IMR-90 (cell line): ENCODE data around the gene DCTN2. TPM values are rescaled to one million over a fixed set of nuclear protein-coding genes. Genes with fewer than 3 reads are reported as not detected.

ENCODE experiments used
- ATAC-seq: fragments of 200-7000 bp; cut with Tn5 transposase; 2 replicates; pipeline ENCODE4 v1.9.1; 2020; ENCODE audit warnings: low read depth, mild to moderate bottlenecking, moderate library complexity
- BruUV-seq: library from RNA; stranded (reverse); fragments of 400-500 nt; replicated peaks from 2 replicates; lab custom pipeline; 2021; lab: Mats Ljungman, UMichigan
- CTCF ChIA-PET: fragments of 300-600 bp; formaldehyde crosslinking; extraction: SDS; loops from one replicate; lab custom pipeline; 2021; ENCODE audit warnings: antibody characterized with exemption; lab: Yijun Ruan, JAX
- POLR2A ChIA-PET: fragments of 300-600 bp; sonication (Branson Sonifier 250); formaldehyde crosslinking; loops from one replicate; lab custom pipeline; 2022; ENCODE audit warnings: antibody characterized with exemption; ENCODE audit not compliant: unreplicated experiment; lab: Charles Lee
- DNase-seq: peaks from one replicate; pipeline ENCODE4 v3.0.0; 2013
- H2AFZ ChIP-seq: replicated peaks from 2 replicates; pipeline ENCODE3; 2013; ENCODE audit warnings: low read length, mild to moderate bottlenecking; ENCODE audit not compliant: poor library complexity
- H2AK5ac ChIP-seq: 2 replicates; pipeline ENCODE4 v1.6.1; 2013; ENCODE audit warnings: low read depth, low read length, inconsistent platforms
- H2AK9ac ChIP-seq: replicated peaks from 2 replicates; pipeline ENCODE3; 2013; ENCODE audit warnings: mild to moderate bottlenecking, low read depth, low read length, moderate library complexity; ENCODE audit not compliant: poor library complexity
- H2BK120ac ChIP-seq: 2 replicates; pipeline ENCODE4 v1.6.1; 2013; ENCODE audit warnings: low read depth, low read length, inconsistent platforms
- H2BK15ac ChIP-seq: 3 replicates; pipeline ENCODE4 v1.6.1; 2013; ENCODE audit warnings: low read depth, low read length, inconsistent platforms
- H2BK20ac ChIP-seq: 2 replicates; pipeline ENCODE4 v1.6.1; 2013; ENCODE audit warnings: low read depth, mild to moderate bottlenecking, inconsistent platforms, low read length, moderate library complexity
- H2BK5ac ChIP-seq: 2 replicates; pipeline ENCODE4 v1.6.1; 2013; ENCODE audit warnings: mild to moderate bottlenecking, low read depth, low read length, inconsistent platforms; ENCODE audit not compliant: poor library complexity, severe bottlenecking
- H3K14ac ChIP-seq: replicated peaks from 2 replicates; pipeline ENCODE4 v1.6.1; 2013; ENCODE audit warnings: low read depth, low read length, inconsistent platforms
- H3K18ac ChIP-seq: 2 replicates; pipeline ENCODE4 v1.6.1; 2013; ENCODE audit warnings: low read depth, low read length, control low read depth
- H3K23ac ChIP-seq: 2 replicates; pipeline ENCODE4 v1.6.1; 2013; ENCODE audit warnings: low read depth, low read length, inconsistent platforms
- H3K27ac ChIP-seq: 2 replicates; pipeline ENCODE4 v1.5.1; 2013; ENCODE audit warnings: mild to moderate bottlenecking, control low read depth, low read length; ENCODE audit not compliant: insufficient read depth
- H3K27me3 ChIP-seq: 2 replicates; pipeline ENCODE4 v1.6.1; 2013; ENCODE audit warnings: low read length; ENCODE audit not compliant: control insufficient read depth, insufficient read depth
- H3K36me3 ChIP-seq: 2 replicates; pipeline ENCODE4 v1.6.1; 2013; ENCODE audit warnings: low read length, mixed read lengths; ENCODE audit not compliant: control insufficient read depth, insufficient read depth
- H3K4ac ChIP-seq: 2 replicates; pipeline ENCODE4 v1.6.1; 2013; ENCODE audit warnings: low read depth, low read length, inconsistent platforms
- H3K4me1 ChIP-seq: 2 replicates; pipeline ENCODE4 v1.6.1; 2013; ENCODE audit warnings: low read length, mixed read lengths; ENCODE audit not compliant: control insufficient read depth, insufficient read depth
- H3K4me2 ChIP-seq: 2 replicates; pipeline ENCODE4 v1.6.1; 2013; ENCODE audit warnings: low read depth, mild to moderate bottlenecking, control low read depth, low read length, moderate library complexity
- H3K4me3 ChIP-seq: 2 replicates; pipeline ENCODE4 v1.5.1; 2013; ENCODE audit warnings: low read depth, mild to moderate bottlenecking, control low read depth, low read length, moderate library complexity; ENCODE audit not compliant: insufficient read depth
- H3K56ac ChIP-seq: 2 replicates; pipeline ENCODE4 v1.6.1; 2013; ENCODE audit warnings: low read length, inconsistent platforms; ENCODE audit not compliant: insufficient read depth; ENCODE audit errors: extremely low read depth
- H3K79me1 ChIP-seq, 2 experiments: 2 replicates each; pipeline ENCODE4 v1.6.1; 2013; ENCODE audit warnings: low read length in 2 of 2, inconsistent platforms in 1 of 2, low read depth in 1 of 2
- H3K9ac ChIP-seq: 2 replicates; pipeline ENCODE4 v1.6.1; 2013; ENCODE audit warnings: low read depth, low read length, control low read depth
- H3K9me1 ChIP-seq: 2 replicates; pipeline ENCODE4 v1.6.1; 2013; ENCODE audit warnings: low read length, inconsistent platforms; ENCODE audit not compliant: insufficient read depth
- H3K9me3 ChIP-seq: 2 replicates; pipeline ENCODE4 v1.6.1; 2013; ENCODE audit warnings: low read length; ENCODE audit not compliant: control insufficient read depth, insufficient read depth
- H4K20me1 ChIP-seq: 2 replicates; pipeline ENCODE4 v1.6.1; 2013; ENCODE audit warnings: low read length, inconsistent platforms; ENCODE audit not compliant: insufficient read depth
- H4K5ac ChIP-seq: 2 replicates; pipeline ENCODE4 v1.6.1; 2013; ENCODE audit warnings: mild to moderate bottlenecking, low read depth, low read length, control low read depth
- H4K8ac ChIP-seq, 2 experiments: 2 replicates each; pipeline ENCODE4 v1.6.1; 2013; ENCODE audit warnings: low read depth in 2 of 2, low read length in 2 of 2, control low read depth in 1 of 2, inconsistent platforms in 1 of 2
- H4K91ac ChIP-seq: 2 replicates; pipeline ENCODE4 v1.6.1; 2013; ENCODE audit warnings: low read depth, low read length, inconsistent platforms; ENCODE audit not compliant: insufficient read depth
- BHLHE40 ChIP-seq: fragments of 150-350 bp; IDR thresholded peaks from 2 replicates; pipeline ENCODE4 v1.6.1; 2016; ENCODE audit warnings: mild to moderate bottlenecking, low read depth, low read length
- CEBPB ChIP-seq: IDR thresholded peaks from 2 replicates; pipeline ENCODE4 v1.6.1; 2012; ENCODE audit warnings: low read depth, low read length, improper control_type of control experiment
- CTCF ChIP-seq: conservative IDR thresholded peaks from 2 replicates; pipeline ENCODE4 v1.5.1; 2012; ENCODE audit warnings: mild to moderate bottlenecking, low read depth, low read length, improper control_type of control experiment
- MAFK ChIP-seq: IDR thresholded peaks from 2 replicates; pipeline ENCODE4 v1.6.1; 2012; ENCODE audit warnings: low read depth, low read length, improper control_type of control experiment
- MAZ ChIP-seq: IDR thresholded peaks from 2 replicates; pipeline ENCODE4 v1.6.1; 2012; ENCODE audit warnings: low read depth, mild to moderate bottlenecking, low read length, improper control_type of control experiment, moderate library complexity, borderline replicate concordance
- MXI1 ChIP-seq: IDR thresholded peaks from 2 replicates; pipeline ENCODE4 v1.6.1; 2012; ENCODE audit warnings: low read depth, mild to moderate bottlenecking, low read length, moderate library complexity, borderline replicate concordance
- POLR2A ChIP-seq: IDR thresholded peaks from 2 replicates; pipeline ENCODE4 v1.6.1; 2012; ENCODE audit warnings: mild to moderate bottlenecking, low read depth, low read length
- RAD21 ChIP-seq: IDR thresholded peaks from 2 replicates; pipeline ENCODE4 v1.6.1; 2012; ENCODE audit warnings: low read length, improper control_type of control experiment
- RCOR1 ChIP-seq: IDR thresholded peaks from 2 replicates; pipeline ENCODE4 v1.6.1; 2012; ENCODE audit warnings: mild to moderate bottlenecking, low read length, improper control_type of control experiment; ENCODE audit not compliant: insufficient replicate concordance
- SMC3 ChIP-seq: fragments of 150-350 bp; IDR thresholded peaks from 2 replicates; pipeline ENCODE4 v1.6.1; 2016; ENCODE audit warnings: low read depth, mild to moderate bottlenecking, antibody characterized with exemption, low read length, moderate library complexity
- USF2 ChIP-seq: fragments of 150-350 bp; IDR thresholded peaks from 2 replicates; pipeline ENCODE4 v1.6.1; 2017; ENCODE audit warnings: mild to moderate bottlenecking, antibody characterized with exemption, low read length, low read depth
- WGBS, 2 experiments: methylation state at CpG; one replicate each; pipeline versions ENCODE4 v1.1.5 to v1.1.7; 2013; ENCODE audit warnings: missing lambda C conversion rate in 2 of 2; ENCODE audit not compliant: insufficient read length in 1 of 2; ENCODE audit errors: extremely low coverage in 2 of 2; 5-methylcytosine and 5-hydroxymethylcytosine counted together
- dilution Hi-C: fragments of 300-500 bp; cut with HindIII; formaldehyde crosslinking; loops from one replicate; pipeline ENCODE4 v1.14.3; 2018; ENCODE audit warnings: low sequenced_read_pairs; ENCODE audit not compliant: unreplicated experiment
- in situ Hi-C: fragments of 300-500 bp; cut with MboI; formaldehyde crosslinking; loops from 3 replicates; pipeline ENCODE4 v1.14.3; 2019; ENCODE audit warnings: low sequenced_read_pairs, inconsistent platforms, mixed read lengths
- intact Hi-C: fragments of 100-400 bp; cut with micrococcal nuclease; formaldehyde crosslinking; loops from 2 replicates; pipeline ENCODE4 v1.10.0; 2022
- polyA plus RNA-seq, 3 experiments: library from polyadenylated mRNA; depleted of rRNA; stranded (reverse); fragments of >200 nt; gene quantifications; 2 replicates each; pipeline ENCODE4 v1.2.3, GENCODE V29; 2012; ENCODE audit warnings: low replicate concordance in 1 of 3
- total RNA-seq: library from RNA; depleted of rRNA; stranded (reverse); fragments of >200 nt; gene quantifications from 2 replicates; pipeline ENCODE4 v1.2.3, GENCODE V29; 2012

The DCTN2 gene
- total and polyA plus RNA-seq, 2 of the 4 experiments (the other 2 are of a cell fraction): 125 to 130 TPM

- peaks cover 41% of the 10 kb centered on the region for H3K36me3 ChIP-seq
- H3K4me3 ChIP-seq: peak within 1 kb of the TSS; percentile 59
- H2BK15ac ChIP-seq: peak within 1 kb of the TSS; percentile 81
- intact Hi-C loops: no loop called here
- ATAC-seq (peak; percentile 48), DNase-seq (peak; percentile 91)
- peak within 1 kb of the TSS; percentile 93 for H3K4me2 ChIP-seq
- H3K27me3 ChIP-seq: no peaks in the 10 kb centered on the region
- H4K20me1 ChIP-seq: peaks cover 53% of the 10 kb centered on the region
- CTCF ChIA-PET: no interaction called here
- no TSS peak for BruUV-seq
- H3K9ac ChIP-seq: peak within 1 kb of the TSS; percentile 91
- H3K23ac ChIP-seq: peak within 1 kb of the TSS; percentile 100
- peak within 1 kb of the TSS; percentile 96 for H4K91ac ChIP-seq
- H3K9me3 ChIP-seq: no peaks in the 10 kb centered on the region
- POLR2A ChIA-PET: no interaction called here
- peak within 1 kb of the TSS; percentile 100 for H3K14ac ChIP-seq
- peak within 1 kb of the TSS; percentile 94 for H3K18ac ChIP-seq
- peak within 1 kb of the TSS; percentile 100 for H2AK9ac ChIP-seq
- H3K56ac ChIP-seq: peak within 1 kb of the TSS; percentile 91
- H2AFZ ChIP-seq: peak within 1 kb of the TSS; percentile 93
- dilution Hi-C loops: no loop called here
- TF ChIP-seq SMC3 (no peak), RCOR1 (no peak), CTCF (no peak), MAZ (peak; percentile 89), BHLHE40 (peak; percentile 1; the same call in 1 of the 2 replicates), USF2 (peak; percentile 65; the same call in 1 of the 2 replicates), RAD21 (no peak), MAFK (no peak), CEBPB (0 out of 2 replicates have a peak, but pooled peaks have one; percentile 12), MXI1 (peak; percentile 78; the same call in 1 of the 2 replicates), POLR2A (peak; percentile 46; the same call in 1 of the 2 replicates)
- H3K4ac ChIP-seq: peak within 1 kb of the TSS; percentile 100
- peak within 1 kb of the TSS; percentile 88 for H3K27ac ChIP-seq
- 0% methylated on average over 12 of the region's 57 CpGs; no CpG with 5 or more reads in 1 of the 2 experiments for WGBS, 2 experiments
- peak within 1 kb of the TSS; percentile 98 for H2BK5ac ChIP-seq
- H3K79me1 ChIP-seq: peaks cover 18 to 74% of the 10 kb centered on the region in 2 experiments
- in situ Hi-C loops: no loop called here
- H2AK5ac ChIP-seq: peak within 1 kb of the TSS; percentile 100
- H2BK20ac ChIP-seq: peak within 1 kb of the TSS; percentile 90
- H2BK120ac ChIP-seq: peak within 1 kb of the TSS; percentile 99
- H4K8ac ChIP-seq: peak within 1 kb of the TSS; percentile 78 to 100
- H3K4me1 ChIP-seq: peaks cover 22% of the 10 kb centered on the region
- peaks cover 14% of the 10 kb centered on the region for H3K9me1 ChIP-seq
- H4K5ac ChIP-seq: peak within 1 kb of the TSS; percentile 85
Measured at GRCh38 chr12:57522011-57522886, 24.7 kb downstream of the DCTN2 start, which contains the start of gene MBD6. MBD6 (plus strand) TSS chr12:57522824; CDS start chr12:57524304, 1,480 bp downstream.
